CD14-positive monocyte (primary cell): ENCODE measurements around the gene DPY19L1. TPM values are rescaled to one million over a fixed set of nuclear protein-coding genes. Genes with fewer than 3 reads are reported as not detected.

Experiments
- DNase-seq, 3 donors: peaks; one replicate each; pipeline ENCODE4 v3.0.0-alpha.2; 2011 to 2022
- H2AFZ ChIP-seq: 2 replicates; pipeline ENCODE4 v1.6.0; 2012; ENCODE audit warnings: mild to moderate bottlenecking, low read depth, low read length, inconsistent platforms; ENCODE audit not compliant: insufficient read depth, poor library complexity, severe bottlenecking
- H3K27ac ChIP-seq, 2 donors: 1 replicate in 1 of 2; 2 replicates in 1 of 2; pipeline ENCODE4 v1.5.1; 2012 to 2013; ENCODE audit warnings: low read length in 2 of 2, control low read depth in 1 of 2, inconsistent platforms in 1 of 2, low read depth in 1 of 2, mild to moderate bottlenecking in 1 of 2
- H3K27me3 ChIP-seq, 2 donors: one replicate each; pipeline versions ENCODE4 v1.6.0 to v1.6.1; 2011 to 2013; ENCODE audit warnings: low read length in 2 of 2; ENCODE audit not compliant: control insufficient read depth in 2 of 2, insufficient read depth in 2 of 2
- H3K36me3 ChIP-seq, 2 donors: replicated peaks in 1 of 2; 1 replicate in 1 of 2; 2 replicates in 1 of 2; pipeline versions ENCODE4 v1.5.1 to v1.6.1; 2012 to 2013; ENCODE audit warnings: low read length in 2 of 2, control low read depth in 1 of 2, inconsistent platforms in 1 of 2, mild to moderate bottlenecking in 1 of 2; ENCODE audit not compliant: insufficient read depth in 2 of 2, control insufficient read depth in 1 of 2
- H3K4me1 ChIP-seq, 2 donors: 1 replicate in 1 of 2; 2 replicates in 1 of 2; pipeline versions ENCODE4 v1.5.1 to v1.6.1; 2012 to 2013; ENCODE audit warnings: low read length in 2 of 2, control low read depth in 1 of 2, inconsistent platforms in 1 of 2, mild to moderate bottlenecking in 1 of 2, moderate library complexity in 1 of 2; ENCODE audit not compliant: insufficient read depth in 2 of 2, control insufficient read depth in 1 of 2
- H3K4me2 ChIP-seq: replicated peaks from 2 replicates; pipeline ENCODE3; 2012; ENCODE audit warnings: low read length, moderate library complexity, mild to moderate bottlenecking; ENCODE audit not compliant: poor library complexity, severe bottlenecking; ENCODE audit errors: extremely low read depth
- H3K4me3 ChIP-seq, 3 experiments: fragments of 200-600 bp in 1 of 3; sonication (generic) in 1 of 3; replicated peaks in 1 of 3; 1 replicate in 2 of 3; 2 replicates in 1 of 3; pipeline ENCODE4 v1.5.1; 2011 to 2013; ENCODE audit warnings: low read length in 3 of 3, mild to moderate bottlenecking in 3 of 3, control low read depth in 2 of 3, low read depth in 2 of 3, inconsistent platforms in 1 of 3, moderate library complexity in 1 of 3
- H3K79me2 ChIP-seq: 2 replicates; pipeline ENCODE4 v1.6.0; 2012; ENCODE audit warnings: mild to moderate bottlenecking, control low read depth, inconsistent platforms, low read length, moderate library complexity; ENCODE audit not compliant: insufficient read depth
- H3K9ac ChIP-seq: 2 replicates; pipeline ENCODE4 v1.6.0; 2017; ENCODE audit warnings: low read length, mild to moderate bottlenecking; ENCODE audit not compliant: insufficient read depth, poor library complexity, severe bottlenecking
- H3K9me3 ChIP-seq, 2 donors: replicated peaks in 1 of 2; 1 replicate in 1 of 2; 2 replicates in 1 of 2; pipeline versions ENCODE4 v1.5.1 to v1.6.1; 2012 to 2013; ENCODE audit warnings: low read length in 2 of 2, control low read depth in 1 of 2; ENCODE audit not compliant: control insufficient read depth in 1 of 2, insufficient read depth in 1 of 2
- H4K20me1 ChIP-seq: 2 replicates; pipeline ENCODE4 v1.6.0; 2012; ENCODE audit warnings: mild to moderate bottlenecking, low read length, control low read depth, moderate library complexity; ENCODE audit not compliant: insufficient read depth
- H3K27ac Mint-ChIP-seq, 7 donors: one replicate each; pipeline ENCODE4 v1.8.0; 2020; ENCODE audit warnings: mild to moderate bottlenecking in 7 of 7, mixed read lengths in 7 of 7, moderate library complexity in 6 of 7, inconsistent platforms in 2 of 7
- H3K27me3 Mint-ChIP-seq, 3 donors: one replicate each; pipeline ENCODE4 v1.8.0; 2021 to 2022; ENCODE audit warnings: low read depth in 3 of 3, mild to moderate bottlenecking in 3 of 3, mixed read lengths in 3 of 3, moderate library complexity in 3 of 3, inconsistent platforms in 1 of 3
- H3K36me3 Mint-ChIP-seq, 2 donors: one replicate each; pipeline ENCODE4 v1.8.0; 2020; ENCODE audit warnings: mixed read lengths in 2 of 2, inconsistent platforms in 1 of 2, mild to moderate bottlenecking in 1 of 2
- H3K4me1 Mint-ChIP-seq: one replicate; pipeline ENCODE4 v1.8.0; 2020; ENCODE audit warnings: mild to moderate bottlenecking, mixed read lengths
- H3K4me3 Mint-ChIP-seq, 2 donors: one replicate each; pipeline ENCODE4 v1.8.0; 2020; ENCODE audit warnings: mild to moderate bottlenecking in 2 of 2, mixed read lengths in 2 of 2, moderate library complexity in 1 of 2
- H3K9me3 Mint-ChIP-seq, 7 donors: one replicate each; pipeline ENCODE4 v1.8.0; 2020 to 2022; ENCODE audit warnings: mixed read lengths in 7 of 7, mild to moderate bottlenecking in 6 of 7, moderate library complexity in 6 of 7, inconsistent platforms in 2 of 7
- CTCF ChIP-seq: fragments of 200-600 bp; IDR thresholded peaks from one replicate; pipeline ENCODE4 v1.8.0; 2022; ENCODE audit warnings: antibody characterized with exemption, mild to moderate bottlenecking
- WGBS: methylation state at CpG from one replicate; pipeline ENCODE4 v1.1.5; 2013; ENCODE audit warnings: missing lambda C conversion rate; ENCODE audit not compliant: insufficient coverage; 5-methylcytosine and 5-hydroxymethylcytosine counted together
- intact Hi-C, 2 donors: fragments of 100-400 bp; cut with micrococcal nuclease; formaldehyde crosslinking; loops; one replicate each; pipeline versions ENCODE4 v1.15.0 to v1.15.1; 2023
- polyA plus RNA-seq, 3 donors: library from polyadenylated mRNA; depleted of rRNA in 1 of 3; unstranded in 2 of 3; stranded (reverse) in 1 of 3; fragments of 300-500 nt in 2 of 3; fragments of >200 nt in 1 of 3; fragmentation: Illumina TruSeq in 2 of 3; gene quantifications; 1 replicate in 2 of 3; 2 replicates in 1 of 3; pipeline ENCODE4 v1.2.3, GENCODE V29; 2012 to 2021

The DPY19L1 gene
- polyA plus RNA-seq, 3 donors, result 0.81 to 5.2 (median 3.9) TPM

GRCh38 chr7:35038354-35038753 lies 1.1 kb upstream of the DPY19L1 start:
- Mint-ChIP-seq H3K36me3 (no peaks in the 10 kb centered on the region), H3K4me1 (peaks cover 28% of the 10 kb centered on the region)
- intact Hi-C loops, result no loop called here

More at GRCh38 chr7:35038354-35038753, 1.1 kb upstream of the DPY19L1 start:
- peak overlapping the region; percentile 80 for H3K4me2 ChIP-seq
- H3K79me2 ChIP-seq, result peaks cover 13% of the 10 kb centered on the region
- peaks cover 4 to 23% (median 8%) of the 10 kb centered on the region in 3 donors for H3K27me3 Mint-ChIP-seq
- peaks cover 17 to 19% of the 10 kb centered on the region in 2 donors for H3K4me1 ChIP-seq
- H3K9me3 Mint-ChIP-seq, result peaks cover 0 to 2% (median 0%) of the 10 kb centered on the region in 7 donors
- H3K4me3 ChIP-seq, result peak overlapping the region; percentile 39 to 94 (median 77)
- H3K27me3 ChIP-seq, result peaks cover 4 to 7% of the 10 kb centered on the region in 2 donors
- peaks cover 7% of the 10 kb centered on the region for H4K20me1 ChIP-seq
- 75% methylated on average over 1 of the region's 9 CpGs for WGBS
- H3K9me3 ChIP-seq, result no peaks in the 10 kb centered on the region
- no peak overlapping the region for H3K9ac ChIP-seq
- DNase-seq, result no peak
- H3K4me3 Mint-ChIP-seq, result peak overlapping the region; percentile 77 to 94
- no peaks in the 10 kb centered on the region for H3K36me3 ChIP-seq
- peak overlapping the region in 3 of 7 donors; percentile 49 to 86 (median 81) for H3K27ac Mint-ChIP-seq
- H2AFZ ChIP-seq, result peak overlapping the region; percentile 84
- H3K27ac ChIP-seq, result no peak overlapping the region
- no peak for TF ChIP-seq CTCF
